Endometrial microvascular endothelial cells (primary cell): ENCODE data around the gene CLDN24. TPM values are rescaled to one million over a fixed set of nuclear protein-coding genes. Genes with fewer than 3 reads are reported as not detected.

Experiments used
- in situ Hi-C: cut with HindIII; loops from 2 replicates; pipeline ENCODE4 v1.10.0; 2017; ENCODE audit warnings: low sequenced_read_pairs, low pct_unique_long_range_greater_than_20kb; ENCODE audit errors: inconsistent ontology term
- total RNA-seq: library from RNA; depleted of rRNA; stranded (reverse); fragments of >200 nt; gene quantifications from one replicate; pipeline ENCODE4 v1.2.3, GENCODE V29; 2015; ENCODE audit errors: inconsistent ontology term

CLDN24 gene
- total RNA-seq, 1 donor from 2014 or later, result not detected

DNA sequence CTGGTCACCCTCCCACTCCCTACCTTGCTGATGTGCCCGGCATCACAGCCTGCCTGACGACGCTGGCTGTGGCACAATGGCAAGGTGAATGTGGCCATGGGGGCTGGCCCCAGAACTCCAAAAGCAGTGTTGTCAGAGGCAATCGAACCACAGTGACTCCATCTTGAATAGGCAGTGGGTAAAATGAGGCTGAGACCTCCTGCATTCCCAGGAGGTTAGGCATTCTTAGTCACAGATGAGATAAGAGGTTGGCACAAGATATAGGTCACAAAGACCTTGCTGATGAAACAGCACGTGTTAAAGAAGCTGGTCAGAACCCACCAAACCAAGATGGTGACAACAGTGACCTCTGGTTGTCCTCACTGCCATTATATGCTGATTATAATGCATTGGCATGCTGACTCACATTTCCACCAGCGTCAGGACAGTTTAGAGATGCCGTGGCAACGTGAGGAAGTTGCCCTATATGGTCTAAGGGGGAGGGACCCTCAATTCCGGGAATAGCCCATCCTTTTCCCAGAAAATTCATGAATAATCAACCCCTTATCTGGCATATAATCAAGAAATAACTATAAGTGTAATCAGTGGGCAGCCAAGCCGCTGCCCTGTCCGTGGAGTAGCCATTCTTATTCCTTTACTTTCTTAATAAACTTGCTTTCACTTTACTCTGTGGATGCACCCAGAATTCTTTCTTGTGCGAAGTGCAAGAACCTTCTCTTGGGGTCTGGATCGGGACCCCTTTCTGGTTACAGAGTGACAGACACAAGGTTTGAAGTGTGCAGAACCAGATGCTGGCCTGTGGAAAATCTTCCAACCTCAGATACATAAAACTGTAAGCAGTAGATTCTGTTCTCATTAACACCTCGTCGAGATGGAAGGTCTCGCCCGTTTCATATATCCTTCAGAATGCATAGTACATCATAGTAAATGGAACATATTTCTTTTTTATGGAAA is 26.8 kb upstream of the CLDN24 start:
- in situ Hi-C loops, result no loop called here

DNA sequence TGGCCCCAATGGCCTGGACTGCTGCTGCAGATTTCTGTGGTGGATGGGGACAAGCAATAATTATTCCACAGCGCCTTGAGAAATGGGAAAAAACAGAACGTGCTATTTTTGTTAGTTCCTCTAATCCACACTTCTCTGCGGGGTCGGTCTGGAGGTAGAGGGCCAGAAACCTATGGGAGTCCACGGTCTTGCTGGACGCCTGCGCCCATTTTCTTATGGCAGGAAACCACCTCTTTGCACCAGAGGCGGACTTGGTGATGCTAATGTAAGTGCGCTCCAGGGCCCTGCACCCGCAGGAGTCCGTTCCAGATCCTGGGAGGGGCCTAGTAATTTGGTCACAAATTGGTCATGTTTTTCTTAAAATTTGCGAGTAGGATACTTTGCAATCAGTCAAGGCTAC is 25.9 kb upstream of the CLDN24 start:
- in situ Hi-C loops, result no loop called here

DNA sequence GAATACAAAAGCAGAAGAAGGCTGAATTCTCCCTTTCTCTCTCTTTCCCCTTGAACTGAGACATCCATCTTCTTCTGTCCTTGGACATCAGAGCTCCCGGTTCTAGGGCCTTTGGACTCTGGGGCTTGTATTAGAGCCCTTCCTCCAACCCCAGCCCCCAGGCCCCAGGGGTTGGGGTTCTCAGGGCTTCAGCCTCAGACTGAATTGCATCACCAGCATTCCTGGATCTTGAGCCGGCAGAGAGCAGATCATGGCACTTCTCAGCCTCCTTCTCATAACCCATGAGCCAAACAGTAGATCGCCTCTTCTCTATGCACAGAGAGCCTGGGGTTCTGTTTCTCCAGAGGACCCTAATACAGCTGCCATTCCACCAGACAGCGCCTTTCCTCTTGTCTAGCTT is 25.3 kb upstream of the CLDN24 start:
- in situ Hi-C loops, result no loop called here

DNA sequence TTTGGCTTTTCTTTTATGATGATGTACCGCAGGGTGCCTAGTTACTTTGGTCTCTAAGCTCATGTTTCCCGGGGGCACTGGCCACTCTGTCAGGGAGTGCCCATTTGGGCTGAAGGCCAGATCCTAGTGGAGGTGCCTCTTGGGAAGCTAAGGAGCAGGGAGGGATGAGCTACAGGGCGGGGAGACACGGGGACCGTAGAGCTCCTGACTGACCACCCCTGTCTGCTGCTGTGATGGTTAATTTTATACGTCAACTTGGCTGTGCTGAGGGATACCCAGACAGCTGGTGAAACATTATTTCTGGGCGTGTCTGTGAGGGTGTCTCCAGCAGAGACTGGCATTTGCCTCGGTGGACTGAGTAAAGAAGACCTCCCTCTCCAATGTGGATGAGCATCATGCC is 24.9 kb upstream of the CLDN24 start:
- in situ Hi-C loops, result no loop called here

DNA sequence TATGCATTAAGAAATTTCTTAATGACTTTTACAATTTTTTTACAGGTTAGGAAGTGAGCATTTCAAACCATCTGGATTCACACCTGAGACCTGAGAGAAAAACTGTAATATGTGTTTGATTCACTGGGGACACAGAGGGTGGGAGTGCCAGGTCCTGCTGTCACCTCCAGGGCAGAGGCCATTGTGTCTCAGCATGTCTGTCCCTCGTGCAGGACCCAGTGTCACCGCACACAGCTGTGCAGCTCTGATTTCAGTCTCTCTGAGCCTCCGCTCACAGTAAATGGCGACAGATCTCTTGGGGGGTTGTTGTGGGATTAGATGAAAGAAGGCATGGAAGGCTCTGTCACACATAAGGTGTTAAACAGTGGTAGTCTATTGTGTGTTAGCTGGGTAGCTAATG is 23.0 kb upstream of the CLDN24 start:
- in situ Hi-C loops, result no loop called here

DNA sequence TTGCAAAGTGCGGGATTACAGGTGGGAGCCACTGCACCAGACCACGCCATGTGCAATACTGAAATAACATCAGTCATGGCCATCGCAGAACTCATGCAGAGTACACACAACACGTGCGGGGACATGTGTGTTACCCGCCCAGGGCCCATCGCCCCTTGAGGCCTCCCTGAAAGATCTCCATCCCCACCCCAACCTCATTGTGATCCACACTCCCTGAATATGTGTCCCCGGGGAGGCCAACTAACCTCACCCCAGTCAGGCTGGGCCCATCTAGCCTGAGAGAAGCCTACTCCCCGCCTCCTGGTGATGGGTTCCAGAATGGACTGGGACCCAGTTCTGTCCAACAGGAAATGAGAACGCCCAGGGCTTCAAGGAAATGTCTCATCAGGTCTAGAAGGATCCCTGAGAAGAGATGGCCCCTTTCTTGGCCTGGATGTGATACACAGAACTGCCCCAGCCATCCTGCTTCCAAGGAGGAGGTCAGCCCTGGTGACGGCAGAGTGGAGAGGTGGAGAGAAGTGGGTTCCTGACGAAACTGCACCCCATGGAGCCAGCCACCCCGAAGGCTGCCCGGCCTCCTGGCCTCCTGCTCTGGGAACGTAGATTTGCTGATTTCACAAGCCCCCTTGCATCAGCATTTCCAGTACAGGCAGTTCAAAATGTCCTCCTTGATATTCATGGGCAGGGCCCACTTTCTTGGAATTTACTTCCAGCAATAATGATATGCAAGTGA is 22.5 kb upstream of the CLDN24 start:
- in situ Hi-C loops, result no loop called here

DNA sequence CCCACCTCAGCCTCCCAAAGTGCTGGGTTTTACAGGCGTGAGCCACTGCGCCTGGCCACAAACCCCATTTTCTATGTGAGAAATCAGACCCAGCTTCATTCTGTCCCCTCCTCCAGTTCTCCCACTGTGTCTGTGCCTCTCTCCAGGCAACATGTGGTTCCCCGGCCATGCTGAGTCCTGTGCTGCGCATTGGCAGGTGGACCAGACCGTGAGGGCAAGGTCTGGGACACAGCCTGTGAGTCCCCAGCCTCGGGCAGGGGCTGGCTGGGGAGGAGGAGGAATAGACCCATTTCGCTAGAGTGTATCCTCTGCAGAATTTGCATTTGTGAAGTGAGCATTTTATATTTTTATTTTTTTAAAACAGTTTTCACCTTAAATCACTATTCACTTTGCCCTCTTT is 21.5 kb upstream of the CLDN24 start:
- in situ Hi-C loops, result no loop called here

DNA sequence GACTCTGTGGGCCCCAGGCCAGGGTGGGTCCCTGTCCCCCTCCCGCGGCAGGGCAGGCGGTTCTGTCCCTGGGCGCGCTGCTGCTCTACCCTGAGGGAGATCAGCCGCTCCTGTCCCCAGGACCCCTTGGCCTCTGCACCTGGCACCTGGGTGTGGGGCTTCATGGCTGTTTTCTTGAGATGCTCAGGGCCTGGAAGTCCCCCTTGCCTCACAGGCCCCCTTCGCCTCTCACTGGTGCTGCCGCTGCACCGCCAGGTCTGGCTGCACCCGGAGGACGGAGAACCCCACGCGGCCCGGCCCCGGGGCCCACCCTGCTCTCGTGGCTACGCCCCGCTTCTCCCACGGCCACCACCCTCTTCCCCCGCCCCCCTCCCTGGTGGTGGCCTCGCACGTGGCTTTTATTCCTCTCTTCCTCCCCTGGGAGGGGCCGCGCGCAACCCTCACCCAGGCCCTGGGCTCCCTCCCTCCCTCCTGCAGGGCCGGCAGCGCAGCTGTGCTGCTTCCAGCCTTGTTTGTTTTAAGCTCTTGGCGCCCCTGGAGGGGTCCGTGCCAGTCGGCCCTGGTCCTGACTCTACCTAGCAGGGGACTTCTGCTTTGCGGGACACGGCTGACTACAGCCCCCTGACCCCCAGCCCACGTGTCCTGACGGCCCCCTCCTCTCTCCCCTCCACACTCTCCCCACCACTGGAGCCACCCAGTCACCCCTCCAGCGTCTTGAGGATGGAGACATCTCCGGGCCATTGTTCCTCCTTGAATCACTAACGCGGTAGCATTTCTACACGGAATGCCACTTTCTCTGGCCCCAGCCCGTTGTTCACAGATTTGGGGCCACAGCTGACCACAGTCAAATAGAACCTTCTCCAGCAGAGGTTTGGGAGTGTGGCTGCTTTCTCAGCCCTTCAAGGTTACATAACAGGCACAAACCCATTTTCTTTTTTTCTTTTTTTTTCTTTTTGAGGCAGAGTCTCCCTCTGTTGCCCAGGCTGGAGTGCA is 20.6 kb upstream of the CLDN24 start:
- in situ Hi-C loops, result no loop called here

DNA sequence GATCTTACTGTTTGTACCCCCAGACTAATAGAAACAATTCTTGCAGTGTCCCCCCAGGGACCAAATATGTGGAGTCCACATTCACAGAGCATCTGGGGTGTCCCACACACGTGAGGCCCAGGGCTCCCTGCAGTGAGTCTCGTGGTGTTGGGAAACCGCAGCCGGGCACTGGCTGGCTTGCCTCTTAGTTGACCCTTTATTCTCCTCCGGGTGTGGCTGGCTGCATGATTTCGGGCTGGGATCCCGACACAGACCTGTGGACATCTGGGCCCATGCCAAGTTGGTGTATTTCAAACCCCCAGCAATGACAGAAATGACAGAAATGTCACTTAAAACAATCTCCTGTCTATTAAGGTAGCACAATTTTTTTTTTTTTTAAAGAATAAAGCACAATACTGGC is 15.6 kb upstream of the CLDN24 start:
- in situ Hi-C loops, result no loop called here

DNA sequence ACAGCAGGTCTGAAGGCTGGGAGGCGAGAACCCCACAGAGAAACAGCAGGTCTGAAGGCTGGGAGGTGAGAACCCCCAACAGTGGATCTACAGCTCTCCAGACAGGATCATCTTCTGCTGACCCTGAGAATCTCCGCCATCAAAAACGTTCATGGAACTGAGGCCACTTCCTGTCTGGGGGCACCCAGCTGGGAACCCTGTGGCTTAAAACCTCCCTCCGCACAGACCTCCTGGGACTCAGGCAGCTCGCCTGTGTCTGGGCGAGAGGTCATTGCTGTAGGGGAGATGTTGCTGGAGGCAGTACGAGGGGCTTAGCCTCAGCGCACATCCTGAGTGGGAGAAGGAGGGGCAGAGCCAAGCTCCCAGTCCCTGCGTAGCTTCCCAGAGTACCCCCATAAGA is 15.1 kb upstream of the CLDN24 start:
- in situ Hi-C loops, result no loop called here

DNA sequence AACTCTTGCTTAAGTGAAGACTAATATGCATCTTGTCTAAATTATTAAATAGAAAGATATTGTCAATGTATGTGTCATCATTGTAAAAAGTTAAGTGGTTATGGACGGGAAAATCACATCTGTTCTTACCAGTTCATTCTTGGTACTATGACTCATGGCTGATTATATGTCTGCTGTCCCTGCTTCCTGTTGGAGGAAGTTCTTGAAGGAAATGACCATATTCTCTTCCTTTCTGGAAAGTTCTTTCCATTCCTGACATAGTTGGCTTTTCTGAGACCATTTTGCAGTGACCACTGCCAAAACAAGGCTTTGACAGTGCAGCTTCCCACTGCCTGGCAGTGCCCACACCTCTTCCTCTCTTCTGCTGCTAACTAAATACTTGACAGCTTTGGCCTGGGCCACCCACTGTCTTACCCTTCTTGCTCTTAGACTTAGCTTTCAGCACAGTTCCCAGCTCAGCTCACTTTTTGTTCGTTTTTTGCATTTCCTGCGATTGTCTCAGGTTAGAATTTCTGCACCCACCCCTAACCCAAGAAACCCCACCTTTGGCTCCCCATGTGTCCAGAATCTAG is 13.2 kb upstream of the CLDN24 start:
- in situ Hi-C loops, result no loop called here

DNA sequence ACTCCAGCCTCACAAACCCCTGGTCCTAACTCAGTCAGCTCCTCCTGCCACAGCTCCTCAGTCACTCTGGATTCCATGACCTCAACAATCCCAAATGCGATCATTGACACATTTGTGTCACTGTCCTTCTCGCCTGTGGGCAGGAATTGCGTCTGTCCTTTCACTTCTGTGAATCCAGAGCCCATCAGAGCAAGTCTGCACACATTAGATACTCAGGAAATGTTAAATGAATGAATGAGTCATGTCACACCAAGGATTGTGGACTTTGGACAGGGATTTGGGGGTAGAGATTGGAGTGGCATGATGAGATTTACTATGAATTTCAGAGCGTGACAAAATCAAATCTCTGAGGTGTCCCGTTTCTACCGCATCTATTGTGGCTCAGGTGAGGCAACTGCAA is 11.8 kb upstream of the CLDN24 start:
- in situ Hi-C loops, result no loop called here

DNA sequence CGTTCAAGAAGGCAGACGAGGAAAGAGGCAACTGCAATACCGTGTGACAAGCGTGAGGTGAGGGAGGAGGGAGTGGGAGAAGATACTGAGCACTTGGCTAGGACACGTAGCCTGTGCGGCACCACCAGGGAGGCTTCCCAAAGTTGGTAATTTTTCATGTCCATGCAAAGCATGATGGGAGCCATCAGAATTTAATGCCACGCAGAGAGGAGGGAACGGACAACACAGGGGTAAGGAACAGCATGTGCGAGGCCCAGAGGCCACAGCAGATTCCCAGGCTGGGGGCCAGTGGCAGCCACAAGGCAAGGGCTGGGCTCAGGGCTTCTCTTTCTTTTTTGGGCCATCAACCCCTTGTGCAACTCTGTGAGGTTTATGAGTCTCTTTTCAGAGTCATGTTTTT is 11.0 kb upstream of the CLDN24 start:
- in situ Hi-C loops, result no loop called here

DNA sequence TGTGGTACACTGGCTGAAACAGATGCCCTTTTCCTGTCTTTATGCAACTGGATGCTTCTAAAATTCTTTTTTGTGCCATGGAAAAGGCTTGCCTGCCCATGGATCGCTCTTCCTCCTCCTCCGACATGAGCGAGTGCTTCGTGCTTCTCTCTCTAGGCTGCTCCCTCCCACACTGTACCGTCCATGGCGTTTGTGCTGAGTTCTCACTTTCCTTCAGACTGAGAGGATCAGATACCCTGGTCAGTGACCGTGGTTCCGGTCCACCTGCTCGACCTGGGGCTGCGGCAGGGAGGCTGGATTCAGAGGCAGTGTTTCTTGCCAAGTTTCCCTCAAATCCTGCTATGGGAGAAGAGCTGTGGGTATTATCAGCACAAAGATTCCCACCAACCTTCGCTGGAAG is 10.2 kb upstream of the CLDN24 start:
- in situ Hi-C loops, result no loop called here

DNA sequence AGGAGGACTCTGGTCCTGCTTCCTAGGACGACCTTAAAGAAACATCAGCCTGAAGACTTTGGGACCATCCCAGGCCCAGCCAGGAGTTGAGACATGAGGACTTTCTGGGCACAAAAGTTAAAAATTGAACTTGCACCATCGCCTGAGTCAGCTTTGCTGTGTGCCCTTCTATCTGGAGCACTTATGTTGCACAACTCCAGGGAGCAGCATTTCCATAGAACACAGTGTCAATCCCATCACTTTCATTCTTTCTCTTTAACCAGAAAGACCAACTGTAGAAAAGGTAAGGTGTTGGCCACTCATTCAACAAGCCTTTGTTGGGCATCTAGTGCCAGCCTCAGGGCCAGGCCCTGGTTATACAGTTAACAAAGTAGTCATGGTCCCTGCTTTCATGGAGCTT is 8.6 kb upstream of the CLDN24 start:
- in situ Hi-C loops, result no loop called here

DNA sequence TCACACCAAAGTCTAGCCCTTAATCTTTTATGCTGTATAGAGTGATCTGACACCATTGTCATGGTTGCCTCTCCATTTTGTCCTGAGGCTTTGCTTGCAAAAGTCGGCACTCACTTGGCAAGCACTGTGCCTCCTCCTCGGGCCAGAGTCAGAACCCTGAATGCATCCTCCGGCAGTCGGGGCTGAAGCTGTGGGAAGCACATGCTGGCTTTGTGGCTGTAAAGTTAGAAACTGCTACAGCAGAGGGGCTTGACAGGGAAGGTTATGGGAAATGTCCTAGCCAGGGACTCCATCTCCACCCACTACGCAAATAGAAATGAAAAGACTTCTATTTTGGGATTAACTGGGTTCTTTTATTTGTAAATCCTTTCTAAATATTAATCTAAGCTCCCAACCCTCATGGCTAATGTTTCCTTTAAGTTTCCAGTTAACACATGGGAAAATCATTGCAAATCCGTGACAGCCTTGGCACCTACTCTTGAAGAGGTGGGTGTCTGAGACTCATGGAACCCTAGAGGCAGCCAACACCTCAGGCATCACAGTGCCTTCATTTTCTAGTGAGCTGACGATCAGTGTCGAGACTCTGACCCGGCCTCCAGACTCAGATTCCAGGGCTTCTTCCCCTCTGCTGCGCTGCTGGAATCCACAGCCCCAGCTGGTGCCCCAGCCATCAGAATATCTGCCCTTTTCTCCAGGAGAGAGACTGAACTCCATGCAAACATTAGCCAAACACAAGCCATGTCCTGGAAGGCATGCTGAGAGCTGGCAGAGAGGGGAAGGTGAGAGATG is 7.9 kb upstream of the CLDN24 start:
- in situ Hi-C loops, result no loop called here

DNA sequence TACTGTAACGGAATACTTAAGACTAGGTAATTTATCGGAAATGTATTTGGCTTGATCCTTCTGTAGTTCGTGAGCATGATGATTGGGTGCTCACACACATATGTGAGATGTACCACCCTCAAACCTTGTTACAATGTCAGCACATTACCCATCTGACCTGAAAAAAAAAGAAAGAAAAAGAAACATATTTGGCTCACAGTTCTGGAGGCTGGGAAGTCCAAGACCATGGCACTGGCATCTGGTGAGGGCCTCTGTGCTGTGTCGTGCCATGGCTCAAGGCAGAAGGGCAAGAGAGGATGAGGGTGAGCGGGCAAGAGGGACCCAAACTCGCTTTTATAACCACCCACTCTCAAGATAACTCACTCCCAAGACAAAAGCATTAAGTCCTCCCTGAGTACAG is 7.0 kb upstream of the CLDN24 start:
- in situ Hi-C loops, result no loop called here

DNA sequence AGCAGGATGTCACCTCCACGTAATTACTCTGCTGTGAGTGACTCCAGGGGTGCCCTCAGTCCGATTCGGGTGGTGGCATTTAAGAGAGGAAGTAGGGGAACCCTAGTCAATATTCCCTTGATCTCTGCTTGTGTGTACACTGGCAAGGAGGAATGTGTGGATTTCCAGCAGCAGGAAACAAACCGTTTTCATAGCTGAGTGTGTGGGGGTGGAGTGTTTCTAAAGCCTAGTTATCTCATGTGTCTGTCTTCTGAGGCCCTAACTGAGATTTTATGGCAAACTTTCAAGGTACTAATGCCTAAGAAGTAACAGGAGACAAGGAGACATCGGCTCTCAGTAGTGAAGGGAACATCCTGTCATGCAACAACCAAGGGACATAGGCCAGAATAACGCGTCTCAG is 6.6 kb upstream of the CLDN24 start:
- in situ Hi-C loops, result no loop called here
